ENCODE results near the gene ANKRD49.

Gene ANKRD49

DNA sequence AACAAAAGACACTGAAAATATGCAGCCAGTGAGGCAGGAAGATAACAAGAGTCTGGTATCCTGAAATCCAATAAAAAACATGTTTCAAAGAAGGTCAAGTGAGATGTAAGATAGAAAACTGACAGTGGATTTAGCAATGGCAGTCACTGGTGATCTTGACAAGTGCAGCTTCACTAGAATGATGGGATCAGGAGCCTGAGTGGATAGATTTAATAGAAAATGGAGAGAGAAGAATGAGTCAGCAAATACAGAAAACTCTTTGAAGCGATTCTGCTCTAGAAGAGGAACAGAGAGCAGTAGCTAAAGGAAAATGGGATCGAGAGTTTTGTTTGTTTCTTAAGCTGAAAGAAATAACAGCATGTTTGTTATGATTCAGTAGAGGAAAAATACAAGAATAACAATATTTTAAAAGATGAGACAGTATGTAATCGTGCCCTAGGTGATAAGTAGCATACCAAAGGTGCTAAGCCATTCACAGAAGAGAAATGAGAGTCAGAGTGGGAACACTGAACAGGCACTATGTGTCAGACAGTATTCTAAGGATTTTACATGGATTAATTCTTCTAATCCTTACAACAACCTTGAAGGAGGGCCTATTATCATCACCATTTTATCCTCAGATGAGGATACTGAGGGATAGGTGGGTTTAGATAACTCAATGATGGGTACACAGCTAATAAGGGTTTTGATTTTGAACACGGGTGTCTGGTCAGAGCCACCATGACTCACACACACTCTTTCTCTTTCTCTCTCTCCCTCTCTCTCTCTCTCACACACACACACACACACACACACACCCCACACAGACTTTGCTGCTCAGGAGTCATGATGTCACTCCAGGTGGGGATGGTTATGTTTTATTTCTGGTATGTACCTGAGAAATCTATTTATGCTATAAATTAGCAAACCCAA is 36.4 kb upstream of the ANKRD49 start:
- TF ChIP-seq, protein P1, sequence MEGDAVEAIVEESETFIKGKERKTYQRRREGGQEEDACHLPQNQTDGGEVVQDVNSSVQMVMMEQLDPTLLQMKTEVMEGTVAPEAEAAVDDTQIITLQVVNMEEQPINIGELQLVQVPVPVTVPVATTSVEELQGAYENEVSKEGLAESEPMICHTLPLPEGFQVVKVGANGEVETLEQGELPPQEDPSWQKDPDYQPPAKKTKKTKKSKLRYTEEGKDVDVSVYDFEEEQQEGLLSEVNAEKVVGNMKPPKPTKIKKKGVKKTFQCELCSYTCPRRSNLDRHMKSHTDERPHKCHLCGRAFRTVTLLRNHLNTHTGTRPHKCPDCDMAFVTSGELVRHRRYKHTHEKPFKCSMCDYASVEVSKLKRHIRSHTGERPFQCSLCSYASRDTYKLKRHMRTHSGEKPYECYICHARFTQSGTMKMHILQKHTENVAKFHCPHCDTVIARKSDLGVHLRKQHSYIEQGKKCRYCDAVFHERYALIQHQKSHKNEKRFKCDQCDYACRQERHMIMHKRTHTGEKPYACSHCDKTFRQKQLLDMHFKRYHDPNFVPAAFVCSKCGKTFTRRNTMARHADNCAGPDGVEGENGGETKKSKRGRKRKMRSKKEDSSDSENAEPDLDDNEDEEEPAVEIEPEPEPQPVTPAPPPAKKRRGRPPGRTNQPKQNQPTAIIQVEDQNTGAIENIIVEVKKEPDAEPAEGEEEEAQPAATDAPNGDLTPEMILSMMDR (IDR thresholded peaks at IDR 0.05; ENCODE audit: poor library complexity, severe bottlenecking) = no peak
- H3K36me3 ChIP-seq (ENCODE audit: low read depth) = peaks cover 48% of the 10 kb centered on the region
- ATAC-seq (ENCODE audit: low read depth) = no peak
- H3K4me3 ChIP-seq (ENCODE audit: severe bottlenecking) = no peak overlapping the region
- no peaks in the 10 kb centered on the region for H3K27me3 ChIP-seq (ENCODE audit: insufficient read depth, poor library complexity, severe bottlenecking)
- peaks cover 9% of the 10 kb centered on the region for H3K4me1 ChIP-seq (ENCODE audit: insufficient read depth, poor library complexity, severe bottlenecking)
- DNase-seq (ENCODE audit: low spot score) = no peak
- H3K27ac ChIP-seq (ENCODE audit: poor library complexity, severe bottlenecking) = no peak overlapping the region
- no peaks in the 10 kb centered on the region for H3K9me3 ChIP-seq (ENCODE audit: severe bottlenecking)

DNA sequence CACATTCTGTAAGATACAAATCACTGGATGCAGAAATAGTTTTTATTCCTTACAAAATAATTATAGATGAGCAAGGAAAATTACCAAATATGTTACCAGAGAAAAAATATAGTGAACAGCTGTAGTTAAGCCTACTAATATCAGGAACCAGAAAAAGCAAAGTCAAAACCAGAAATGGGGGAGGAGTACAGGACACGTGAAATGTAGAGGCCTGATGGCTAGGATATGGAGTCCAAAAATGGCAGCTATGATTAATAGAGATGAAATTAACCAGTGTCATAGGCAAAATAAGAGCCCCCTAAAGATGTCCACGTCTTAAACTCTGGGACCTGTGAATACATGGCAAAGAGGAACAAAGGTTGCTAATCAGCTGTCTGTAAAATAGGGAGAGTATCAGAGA is 34.2 kb upstream of the ANKRD49 start:
- H3K27me3 ChIP-seq (ENCODE audit: insufficient read depth, poor library complexity, severe bottlenecking) = no peaks in the 10 kb centered on the region
- DNase-seq (ENCODE audit: low spot score) = no peak
- no peak overlapping the region for H3K27ac ChIP-seq (ENCODE audit: poor library complexity, severe bottlenecking)
- no peaks in the 10 kb centered on the region for H3K9me3 ChIP-seq (ENCODE audit: severe bottlenecking)
- H3K36me3 ChIP-seq (ENCODE audit: low read depth) = peaks cover 53% of the 10 kb centered on the region
- peaks cover 9% of the 10 kb centered on the region for H3K4me1 ChIP-seq (ENCODE audit: insufficient read depth, poor library complexity, severe bottlenecking)
- ATAC-seq (ENCODE audit: low read depth) = no peak
- TF ChIP-seq, protein P1 (IDR thresholded peaks at IDR 0.05; ENCODE audit: poor library complexity, severe bottlenecking) = no peak
- no peak overlapping the region for H3K4me3 ChIP-seq (ENCODE audit: severe bottlenecking)

DNA sequence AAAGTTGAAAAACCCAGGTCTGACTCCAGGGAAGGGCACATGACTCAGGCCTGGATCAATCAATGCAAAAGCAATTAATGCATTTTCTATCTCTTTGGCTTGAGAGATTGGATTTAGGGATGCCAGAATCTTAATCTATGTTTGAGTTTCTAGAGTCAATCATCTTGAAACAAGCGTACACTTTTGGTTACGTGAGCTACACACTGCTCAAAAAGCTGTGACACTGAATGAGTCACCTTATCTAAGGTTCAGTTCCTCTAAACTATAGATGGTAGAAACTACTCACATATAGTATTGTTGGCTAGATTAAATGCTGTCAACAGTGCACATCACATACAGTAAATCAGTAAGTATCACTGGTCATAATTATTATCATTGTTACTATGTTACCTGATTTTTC is 24.4 kb upstream of the ANKRD49 start:
- Histone ChIP-seq H3K27ac (ENCODE audit: poor library complexity, severe bottlenecking) (no peak overlapping the region), H3K4me1 (ENCODE audit: insufficient read depth, poor library complexity, severe bottlenecking) (no peaks in the 10 kb centered on the region), H3K36me3 (ENCODE audit: low read depth) (peaks cover 55% of the 10 kb centered on the region), H3K4me3 (ENCODE audit: severe bottlenecking) (no peak overlapping the region), H3K9me3 (ENCODE audit: severe bottlenecking) (no peaks in the 10 kb centered on the region), H3K27me3 (ENCODE audit: insufficient read depth, poor library complexity, severe bottlenecking) (no peaks in the 10 kb centered on the region)
- DNase-seq (ENCODE audit: low spot score) (no peak), ATAC-seq (ENCODE audit: low read depth) (no peak)
- TF ChIP-seq, protein P1 (IDR thresholded peaks at IDR 0.05; ENCODE audit: poor library complexity, severe bottlenecking) = no peak

DNA sequence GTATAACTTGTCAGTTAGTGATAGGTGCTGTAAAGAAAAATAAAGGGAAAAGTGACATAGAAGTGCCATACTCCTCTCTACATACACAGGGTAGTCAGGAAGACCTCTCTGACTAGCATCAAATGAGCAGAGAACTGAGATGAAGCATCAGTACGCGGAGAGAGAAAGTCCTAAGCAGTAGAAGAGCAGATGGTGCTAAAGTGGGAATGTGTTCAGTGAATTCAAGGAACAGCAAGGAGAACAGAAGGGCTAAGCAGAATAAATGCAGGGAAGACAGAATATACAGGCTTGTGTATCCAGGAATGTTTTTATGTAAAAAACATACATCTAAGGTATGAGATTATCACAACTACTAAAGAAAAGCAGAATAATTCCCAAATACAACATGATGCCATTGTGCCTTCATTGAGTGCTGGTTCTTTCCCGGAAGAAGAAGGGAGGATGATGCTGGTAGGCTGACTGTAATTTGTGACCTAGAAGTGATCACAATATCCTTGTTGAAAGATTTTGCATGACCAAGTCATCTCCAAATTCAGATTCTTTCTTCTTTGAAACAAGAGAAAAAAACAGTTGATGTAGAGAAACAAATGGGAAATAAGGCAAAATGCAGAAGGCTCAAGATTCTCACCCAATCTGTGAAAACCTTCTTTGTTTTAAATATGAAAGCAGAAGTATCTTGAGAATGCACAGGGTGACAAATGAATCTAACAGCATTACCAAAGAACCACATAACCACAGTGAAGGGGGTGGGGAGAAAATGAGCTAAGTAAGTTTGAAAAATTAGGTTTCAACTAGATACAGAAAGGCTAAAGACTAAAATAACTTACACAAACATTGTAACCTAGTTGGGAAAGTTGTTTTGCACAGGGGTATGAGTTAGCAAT is 20.6 kb upstream of the ANKRD49 start:
- TF ChIP-seq, protein P1 (IDR thresholded peaks at IDR 0.05; ENCODE audit: poor library complexity, severe bottlenecking) = no peak
- H3K4me1 ChIP-seq (ENCODE audit: insufficient read depth, poor library complexity, severe bottlenecking) = no peaks in the 10 kb centered on the region
- no peaks in the 10 kb centered on the region for H3K9me3 ChIP-seq (ENCODE audit: severe bottlenecking)
- DNase-seq (ENCODE audit: low spot score) (no peak), ATAC-seq (ENCODE audit: low read depth) (no peak)
- H3K27ac ChIP-seq (ENCODE audit: poor library complexity, severe bottlenecking) = no peak overlapping the region
- no peaks in the 10 kb centered on the region for H3K27me3 ChIP-seq (ENCODE audit: insufficient read depth, poor library complexity, severe bottlenecking)
- H3K4me3 ChIP-seq (ENCODE audit: severe bottlenecking) = no peak overlapping the region
- peaks cover 67% of the 10 kb centered on the region for H3K36me3 ChIP-seq (ENCODE audit: low read depth)

All from RWPE2 (cell line).